HepG2 (cell line): ENCODE results near the gene CSTPP1. TPM values are rescaled to one million over a fixed set of nuclear protein-coding genes. Genes with fewer than 3 reads are reported as not detected.

Experiments used
- DNMT3B ChIP-seq: conservative IDR thresholded peaks from 2 replicates; pipeline ENCODE4 v1.6.1; 2016; ENCODE audit warnings: missing biosample characterization, control low read depth
- FOXA1 ChIP-seq, 2 experiments: fragments of 450-650 bp in 1 of 2; sonication (generic) in 1 of 2; formaldehyde crosslinking in 1 of 2; IDR thresholded peaks; 2 replicates each; pipeline versions ENCODE4 v1.4.0 to v1.6.1; 2016 to 2020; ENCODE audit warnings: missing genetic modification reagents in 1 of 2
- GFI1 ChIP-seq: sonication (generic); formaldehyde crosslinking; IDR thresholded peaks from 2 replicates; pipeline ENCODE4 v1.5.0; 2020; ENCODE audit warnings: missing genetic modification reagents, mild to moderate bottlenecking, borderline replicate concordance
- NFKB2 ChIP-seq: sonication (generic); formaldehyde crosslinking; IDR thresholded peaks from 2 replicates; pipeline ENCODE4 v1.4.0; 2020; ENCODE audit warnings: missing genetic modification reagents, borderline replicate concordance
- PHF21A ChIP-seq: sonication (generic); formaldehyde crosslinking; IDR thresholded peaks from 2 replicates; pipeline ENCODE4 v1.5.0; 2020; ENCODE audit warnings: mild to moderate bottlenecking, missing genetic modification reagents
- SMC3 ChIP-seq: IDR thresholded peaks from 2 replicates; pipeline ENCODE4 v1.6.1; 2011; ENCODE audit warnings: low read length, improper control_type of control experiment
- THAP11 ChIP-seq: IDR thresholded peaks from 2 replicates; pipeline ENCODE4 v1.6.1; 2016; ENCODE audit warnings: missing biosample characterization, missing genetic modification reagents
- ZEB1 ChIP-seq: IDR thresholded peaks from 2 replicates; pipeline ENCODE4 v1.6.1; 2012; ENCODE audit warnings: mild to moderate bottlenecking, low read depth, inconsistent platforms; ENCODE audit not compliant: insufficient replicate concordance
- ZNF782 ChIP-seq: sonication (generic); formaldehyde crosslinking; IDR thresholded peaks from 2 replicates; pipeline ENCODE4 v1.4.0; 2020; ENCODE audit warnings: missing genetic modification reagents, mild to moderate bottlenecking, borderline replicate concordance
- polyA plus RNA-seq, 8 experiments: library from polyadenylated mRNA; depleted of rRNA in 3 of 8; stranded (reverse) in 7 of 8; unstranded in 1 of 8; fragments of >200 nt; fragmentation: Illumina TruSeq in 4 of 8; extraction: Trizol in 4 of 8; gene quantifications; 2 replicates each; pipeline versions ENCODE4 v1.2.1 to v1.2.3, GENCODE V29; 2011 to 2016; ENCODE audit warnings: low read depth in 4 of 8, missing spikeins in 1 of 8, mixed read lengths in 1 of 8; ENCODE audit not compliant: insufficient read depth in 1 of 8
- total RNA-seq, 5 experiments: library from RNA; depleted of rRNA; stranded (reverse); fragments of >200 nt; fragmentation: Illumina TruSeq; extraction: Trizol; gene quantifications; 2 replicates each; pipeline ENCODE4 v1.2.3, GENCODE V29; 2016; ENCODE audit warnings: low read depth in 1 of 5
- TF ChIP-seq, protein P1 (sequence below): sonication (generic); formaldehyde crosslinking; IDR thresholded peaks from 2 replicates; pipeline ENCODE4 v1.8.1; 2023; ENCODE audit warnings: missing genetic modification reagents, inconsistent platforms, borderline replicate concordance
- TF ChIP-seq, protein P2 (sequence below): sonication (generic); formaldehyde crosslinking; IDR thresholded peaks from 2 replicates; pipeline ENCODE4 v1.4.0; 2020; ENCODE audit warnings: missing genetic modification reagents, mild to moderate bottlenecking, borderline replicate concordance
- TF ChIP-seq, protein P3 (sequence below): sonication (generic); formaldehyde crosslinking; IDR thresholded peaks from 2 replicates; pipeline ENCODE4 v1.8.1; 2023; ENCODE audit warnings: missing genetic modification reagents, mild to moderate bottlenecking, borderline replicate concordance

The CSTPP1 gene
- total and polyA plus RNA-seq, 2 of the 13 experiments (the other 11 are each of a cell fraction or from before 2014, with no cell fraction given), result 12.3 to 14.6 TPM

DNA sequence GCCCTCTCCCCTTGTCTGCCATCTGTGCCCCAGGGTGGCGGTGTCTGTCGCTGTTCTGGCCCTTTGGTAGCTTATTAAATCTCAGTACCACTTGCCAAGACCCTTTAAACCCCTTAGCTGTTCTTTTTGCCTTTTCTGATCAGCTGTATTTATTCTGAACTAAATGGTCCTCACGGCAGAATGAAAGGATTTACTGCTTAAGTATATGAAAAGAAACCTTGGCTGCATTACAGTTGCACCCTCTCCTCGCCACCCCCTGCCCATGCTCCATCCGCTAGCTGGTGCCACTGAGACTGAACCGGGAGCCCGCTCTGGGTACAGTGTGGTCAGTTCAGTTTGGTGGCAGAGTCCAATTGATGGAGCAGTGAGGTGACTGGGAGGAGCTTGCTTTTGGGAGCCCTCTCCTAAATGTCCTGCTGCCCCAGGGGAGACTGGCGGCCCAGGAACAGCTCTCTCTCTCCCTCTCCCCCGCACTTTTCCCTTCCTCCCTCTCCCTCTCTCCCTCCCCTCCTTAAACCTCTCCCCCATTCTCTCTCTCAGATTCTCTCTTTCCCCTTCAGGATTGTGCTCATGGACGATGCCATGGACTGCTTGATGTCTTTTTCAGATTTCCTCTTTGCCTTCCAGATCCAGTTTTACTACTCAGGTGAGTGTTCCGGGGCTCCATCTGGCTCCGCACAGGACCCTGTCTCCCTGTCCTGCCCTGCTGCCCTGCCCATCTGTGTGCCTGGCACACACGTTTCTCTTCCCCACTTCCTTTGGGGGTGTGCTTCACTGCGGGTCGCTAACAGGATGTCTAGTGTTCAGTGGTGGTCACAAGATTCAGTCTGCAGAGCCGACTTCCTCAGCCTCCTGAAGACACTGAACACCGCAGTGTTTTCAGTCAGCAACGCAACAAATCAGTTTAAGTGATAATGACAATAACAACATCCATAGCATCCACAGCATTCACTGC is 218.3 kb downstream of the CSTPP1 start (continued):
- TF ChIP-seq, protein P1, sequence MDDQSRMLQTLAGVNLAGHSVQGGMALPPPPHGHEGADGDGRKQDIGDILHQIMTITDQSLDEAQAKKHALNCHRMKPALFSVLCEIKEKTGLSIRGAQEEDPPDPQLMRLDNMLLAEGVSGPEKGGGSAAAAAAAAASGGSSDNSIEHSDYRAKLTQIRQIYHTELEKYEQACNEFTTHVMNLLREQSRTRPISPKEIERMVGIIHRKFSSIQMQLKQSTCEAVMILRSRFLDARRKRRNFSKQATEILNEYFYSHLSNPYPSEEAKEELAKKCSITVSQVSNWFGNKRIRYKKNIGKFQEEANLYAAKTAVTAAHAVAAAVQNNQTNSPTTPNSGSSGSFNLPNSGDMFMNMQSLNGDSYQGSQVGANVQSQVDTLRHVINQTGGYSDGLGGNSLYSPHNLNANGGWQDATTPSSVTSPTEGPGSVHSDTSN, result no peak
- no peak for TF ChIP-seq GFI1
- no peak for TF ChIP-seq PHF21A (CRISPR knock-in tag)
- TF ChIP-seq ZEB1, result no peak
- TF ChIP-seq THAP11 (CRISPR knock-in tag), result no peak
- TF ChIP-seq FOXA1 (IDR thresholded peaks at IDR 0.05), result no peak
- no peak for TF ChIP-seq FOXA1 (CRISPR knock-in tag; IDR thresholded peaks at IDR 0.05)
- no peak for TF ChIP-seq ZNF782 (CRISPR knock-in tag)
- TF ChIP-seq, protein P2, sequence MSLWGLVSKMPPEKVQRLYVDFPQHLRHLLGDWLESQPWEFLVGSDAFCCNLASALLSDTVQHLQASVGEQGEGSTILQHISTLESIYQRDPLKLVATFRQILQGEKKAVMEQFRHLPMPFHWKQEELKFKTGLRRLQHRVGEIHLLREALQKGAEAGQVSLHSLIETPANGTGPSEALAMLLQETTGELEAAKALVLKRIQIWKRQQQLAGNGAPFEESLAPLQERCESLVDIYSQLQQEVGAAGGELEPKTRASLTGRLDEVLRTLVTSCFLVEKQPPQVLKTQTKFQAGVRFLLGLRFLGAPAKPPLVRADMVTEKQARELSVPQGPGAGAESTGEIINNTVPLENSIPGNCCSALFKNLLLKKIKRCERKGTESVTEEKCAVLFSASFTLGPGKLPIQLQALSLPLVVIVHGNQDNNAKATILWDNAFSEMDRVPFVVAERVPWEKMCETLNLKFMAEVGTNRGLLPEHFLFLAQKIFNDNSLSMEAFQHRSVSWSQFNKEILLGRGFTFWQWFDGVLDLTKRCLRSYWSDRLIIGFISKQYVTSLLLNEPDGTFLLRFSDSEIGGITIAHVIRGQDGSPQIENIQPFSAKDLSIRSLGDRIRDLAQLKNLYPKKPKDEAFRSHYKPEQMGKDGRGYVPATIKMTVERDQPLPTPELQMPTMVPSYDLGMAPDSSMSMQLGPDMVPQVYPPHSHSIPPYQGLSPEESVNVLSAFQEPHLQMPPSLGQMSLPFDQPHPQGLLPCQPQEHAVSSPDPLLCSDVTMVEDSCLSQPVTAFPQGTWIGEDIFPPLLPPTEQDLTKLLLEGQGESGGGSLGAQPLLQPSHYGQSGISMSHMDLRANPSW (CRISPR knock-in tag), result no peak
- TF ChIP-seq, protein P3, sequence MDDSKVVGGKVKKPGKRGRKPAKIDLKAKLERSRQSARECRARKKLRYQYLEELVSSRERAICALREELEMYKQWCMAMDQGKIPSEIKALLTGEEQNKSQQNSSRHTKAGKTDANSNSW (CRISPR knock-in tag), result no peak
- TF ChIP-seq DNMT3B (CRISPR knock-in tag), result no peak
- no peak for TF ChIP-seq SMC3
- TF ChIP-seq NFKB2, result no peak
- TF ChIP-seq, all 625 proteins: peak for 0
